Activated gamma-delta T cell treated with Interleukin-2 at 50 U/mL for 16 hours (primary cell): ENCODE data around the gene DNASE1L3.

ENCODE experiments used
- DNase-seq: peaks from one replicate; pipeline ENCODE4 v3.0.0-alpha.2; 2020

Gene DNASE1L3

DNA sequence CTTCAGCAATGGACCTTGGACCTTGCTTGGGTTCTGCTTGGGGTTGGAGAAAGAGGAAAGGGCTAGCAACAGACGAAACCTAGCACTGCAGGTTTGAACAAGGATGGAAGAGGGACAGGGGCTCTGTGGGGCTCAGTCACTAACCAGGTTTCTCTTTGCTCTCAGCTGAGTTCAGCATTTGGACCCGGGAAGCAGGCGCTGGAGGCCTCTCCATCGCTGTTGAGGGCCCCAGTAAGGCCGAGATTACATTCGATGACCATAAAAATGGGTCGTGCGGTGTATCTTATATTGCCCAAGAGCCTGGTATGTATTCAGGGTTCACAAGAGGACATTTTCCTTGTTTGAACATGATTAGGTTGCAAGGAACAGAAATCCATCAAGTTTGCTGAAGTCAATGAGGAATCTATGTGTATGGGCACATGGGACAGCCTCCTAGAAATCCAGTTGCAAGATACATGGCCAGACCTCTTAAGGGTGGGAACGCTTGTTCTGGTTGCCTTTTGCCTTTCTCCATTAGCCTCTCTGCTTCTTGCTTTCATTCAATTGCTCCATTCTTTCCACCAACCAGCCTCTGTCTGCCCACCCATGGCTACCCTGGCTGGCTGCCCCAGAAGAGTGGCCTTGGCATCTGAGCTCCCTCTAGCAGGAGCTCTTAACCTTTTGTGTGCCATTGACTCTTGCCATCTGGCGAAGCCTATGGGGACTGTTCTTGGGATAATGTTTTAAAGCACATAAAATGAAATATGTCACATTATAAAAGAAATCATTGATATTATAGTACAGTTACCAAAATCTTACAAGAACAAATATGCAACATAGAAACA, 55.9 kb downstream of the DNASE1L3 start:
- no peak for DNase-seq

DNA sequence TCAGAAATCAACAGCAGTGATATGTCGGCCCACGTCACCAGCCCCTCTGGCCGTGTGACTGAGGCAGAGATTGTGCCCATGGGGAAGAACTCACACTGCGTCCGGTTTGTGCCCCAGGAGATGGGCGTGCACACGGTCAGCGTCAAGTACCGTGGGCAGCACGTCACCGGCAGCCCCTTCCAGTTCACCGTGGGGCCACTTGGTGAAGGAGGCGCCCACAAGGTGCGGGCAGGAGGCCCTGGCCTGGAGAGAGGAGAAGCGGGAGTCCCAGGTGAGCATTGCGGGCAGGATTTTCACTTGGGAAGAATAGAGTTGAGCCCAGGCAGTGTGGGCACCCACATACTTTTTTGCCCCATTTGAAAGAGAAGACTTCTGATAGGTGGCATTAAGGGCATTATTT, 57.4 kb downstream of the DNASE1L3 start:
- DNase-seq: no peak

DNA sequence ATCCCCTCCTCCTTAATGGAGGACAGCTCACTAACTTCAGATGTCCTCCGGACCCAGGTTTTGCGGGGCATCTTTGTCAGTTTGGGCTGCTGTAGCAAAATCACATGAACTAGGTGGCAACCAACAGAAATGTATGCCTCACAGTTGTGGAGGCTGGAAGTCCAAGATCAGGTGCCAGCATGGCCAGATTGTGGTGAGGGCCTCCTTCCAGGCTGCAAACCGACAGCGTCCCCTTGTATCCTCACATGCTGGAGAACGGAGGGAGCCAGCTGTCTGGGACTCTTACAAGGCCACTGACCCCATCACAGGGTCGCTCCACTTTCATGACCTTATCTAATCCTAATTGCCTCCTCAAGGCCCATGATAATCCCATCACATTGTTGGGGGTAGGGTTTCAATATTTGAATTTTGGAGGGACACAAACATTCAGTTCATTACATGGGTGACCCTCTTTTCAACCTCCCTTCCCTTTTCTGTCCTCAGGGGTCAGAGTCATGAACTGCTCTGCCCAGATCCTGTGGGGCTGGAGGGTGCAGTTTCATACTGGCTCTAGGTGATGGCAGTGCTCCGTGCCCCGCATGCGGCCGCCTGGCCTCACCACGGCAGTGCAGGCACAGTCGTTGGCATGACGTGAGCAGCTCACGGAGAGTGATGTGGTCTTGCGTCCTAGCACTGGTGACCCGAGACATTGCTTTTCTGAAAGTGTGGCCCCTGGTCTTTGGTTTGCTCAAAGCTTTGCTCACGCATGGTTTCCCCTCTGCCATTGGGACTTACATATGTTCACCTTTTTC, 58.4 kb downstream of the DNASE1L3 start:
- no peak for DNase-seq

DNA sequence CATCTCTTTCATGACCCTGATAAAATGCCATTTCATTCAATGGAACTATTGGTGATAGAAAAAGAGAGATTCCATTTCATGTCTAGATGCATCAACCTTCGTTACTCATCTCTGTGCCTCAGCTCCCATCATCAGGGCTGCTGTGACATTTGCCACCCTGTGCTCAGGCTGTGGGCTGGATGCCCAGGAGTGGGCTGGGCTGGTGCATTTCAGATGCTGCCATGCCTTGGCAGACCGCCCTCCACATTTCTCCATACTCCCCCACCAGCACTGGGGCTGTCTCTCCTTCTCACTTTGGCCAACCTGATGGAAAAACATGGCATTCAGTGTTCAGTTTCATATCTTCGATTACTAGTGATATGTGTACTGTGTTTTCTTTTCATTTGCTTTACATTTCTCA, 59.1 kb downstream of the DNASE1L3 start:
- no peak for DNase-seq

DNA sequence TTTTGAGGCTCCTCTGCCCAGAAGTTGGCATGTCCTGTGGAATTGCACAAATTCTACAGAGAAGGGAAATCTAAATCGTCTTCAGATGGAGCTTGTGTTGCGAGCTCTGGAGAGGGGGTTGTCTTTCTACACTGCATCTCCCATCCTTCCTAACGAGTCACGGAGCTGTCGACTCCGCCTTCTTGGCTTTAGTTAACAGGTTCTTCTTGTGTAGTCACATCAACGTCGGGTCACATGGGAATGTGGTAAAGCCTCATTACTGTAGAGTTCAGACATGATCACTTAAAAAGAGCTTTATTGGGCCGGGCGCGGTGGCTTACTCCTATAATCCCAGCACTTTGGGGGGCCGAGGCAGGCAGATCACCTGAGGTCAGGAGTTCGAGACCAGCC, 60.0 kb downstream of the DNASE1L3 start:
- no peak for DNase-seq

DNA sequence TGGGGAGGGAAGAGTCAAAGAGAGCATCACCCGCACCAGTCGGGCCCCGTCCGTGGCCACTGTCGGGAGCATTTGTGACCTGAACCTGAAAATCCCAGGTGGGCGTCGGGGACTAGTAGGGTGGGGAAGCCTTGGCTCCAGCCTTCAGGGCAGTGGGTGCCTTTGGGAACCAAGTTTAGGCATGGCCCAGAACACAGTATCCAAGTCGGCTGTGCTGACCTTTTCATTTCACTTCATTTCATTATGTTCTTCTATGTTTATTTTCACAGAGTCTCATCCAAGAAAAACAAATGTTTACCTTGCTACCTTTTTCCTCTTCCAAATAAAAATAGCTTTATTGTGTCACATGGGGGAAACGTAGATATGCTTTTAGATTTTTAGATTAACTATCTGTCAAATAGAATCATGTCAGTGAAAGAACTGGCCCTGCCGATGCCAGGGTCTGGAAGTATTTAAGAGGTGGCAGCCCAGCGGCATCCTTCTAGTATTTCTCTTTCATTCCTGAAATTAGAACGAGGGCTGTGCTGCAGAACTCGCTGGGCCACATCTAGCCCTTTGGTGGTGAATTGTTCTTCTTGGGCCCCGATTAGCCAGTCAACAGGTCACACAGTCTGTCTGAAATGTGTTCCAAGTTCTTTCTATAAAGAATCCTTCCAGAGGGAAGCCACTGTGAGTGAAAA, 60.5 kb downstream of the DNASE1L3 start:
- no peak for DNase-seq

DNA sequence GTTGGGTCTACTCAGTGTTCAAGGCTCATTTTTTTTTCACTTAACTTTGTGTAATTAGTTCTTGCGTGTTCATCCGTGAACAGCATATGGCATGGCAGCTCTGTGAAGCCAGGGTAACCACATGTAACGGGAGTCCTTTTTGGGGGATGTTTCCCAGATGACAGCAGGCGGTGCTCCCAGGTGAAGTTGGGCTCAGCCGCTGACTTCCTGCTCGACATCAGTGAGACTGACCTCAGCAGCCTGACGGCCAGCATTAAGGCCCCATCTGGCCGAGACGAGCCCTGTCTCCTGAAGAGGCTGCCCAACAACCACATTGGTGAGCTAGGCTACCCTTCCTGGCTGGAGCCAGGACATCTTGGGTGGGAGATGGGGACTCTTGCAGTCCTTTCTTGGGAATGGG, 62.7 kb downstream of the DNASE1L3 start:
- no peak for DNase-seq

DNA sequence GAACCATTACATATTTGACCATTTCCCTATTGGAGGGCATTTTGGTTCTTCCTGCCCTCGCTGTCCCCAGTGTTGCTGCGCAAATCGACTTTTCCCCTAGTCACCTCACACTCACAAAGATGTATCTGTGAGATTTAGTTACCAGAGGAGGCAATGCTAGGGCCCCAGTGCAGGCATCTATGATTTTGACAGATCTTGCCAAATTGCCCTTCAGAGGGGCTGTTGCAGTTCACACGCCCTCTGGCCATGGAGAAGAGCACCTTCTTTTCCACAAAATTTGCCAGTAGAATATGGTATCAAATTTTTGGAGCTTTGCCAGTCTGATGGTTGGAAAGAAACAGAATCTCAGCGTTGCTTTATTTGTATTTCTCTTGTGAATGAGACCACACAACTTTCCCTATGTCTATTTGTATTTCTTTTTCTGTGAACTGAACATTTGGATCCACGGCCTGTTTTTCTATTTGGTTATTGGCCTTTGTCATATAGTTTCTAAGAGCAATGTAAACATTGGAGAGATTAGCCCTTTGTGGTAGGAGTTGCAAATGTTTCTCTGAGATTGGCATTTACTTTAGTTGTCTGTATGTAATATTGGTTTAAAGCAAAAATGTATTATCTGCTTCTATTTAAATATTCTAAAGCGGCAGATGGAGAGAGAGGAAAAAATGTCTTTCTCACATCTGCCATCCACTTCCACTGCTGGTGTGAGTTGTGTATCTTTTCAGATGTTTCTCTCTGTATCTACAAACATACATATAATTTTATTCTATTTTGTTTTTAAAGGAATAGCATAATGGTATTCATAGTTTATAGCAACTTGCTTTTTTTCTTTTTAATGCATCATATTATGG, 66.1 kb downstream of the DNASE1L3 start:
- no peak for DNase-seq

DNA sequence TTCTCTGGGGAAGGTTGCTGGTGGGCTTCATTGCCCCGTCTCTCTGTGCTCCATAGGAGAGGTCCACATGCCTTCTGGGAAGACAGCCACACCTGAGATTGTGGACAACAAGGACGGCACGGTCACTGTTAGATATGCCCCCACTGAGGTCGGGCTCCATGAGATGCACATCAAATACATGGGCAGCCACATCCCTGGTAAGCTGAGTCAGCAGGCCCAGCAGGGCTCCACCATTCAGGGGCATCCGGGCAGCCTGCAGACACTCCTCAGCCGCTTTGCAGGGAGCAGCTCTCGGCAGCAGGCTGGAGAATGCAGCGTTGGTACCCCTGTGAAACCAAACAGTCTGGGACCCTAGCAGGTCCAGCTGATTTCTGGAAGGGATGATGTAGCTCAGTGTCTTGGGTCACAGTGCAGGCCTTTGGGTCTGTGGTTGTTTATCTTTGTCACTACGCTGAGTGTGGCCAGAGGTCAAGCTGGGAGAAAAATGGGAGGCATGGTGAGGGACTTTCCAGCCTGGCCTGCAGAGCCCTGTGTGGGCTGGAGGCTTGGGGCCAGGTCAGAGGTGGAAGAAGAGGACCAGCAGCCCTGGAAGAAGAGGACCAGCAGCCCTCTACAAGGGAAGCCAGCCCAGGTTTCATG, 67.2 kb downstream of the DNASE1L3 start:
- DNase-seq: no peak
